Activated CD4-positive, alpha-beta T cell treated with anti-CD3 and anti-CD28 coated beads, Interleukin-2, amount 50 U/mL, for 4 hours (primary cell): ENCODE data around the gene HOXD4.

ENCODE experiments used
- DNase-seq, 2 experiments: peaks; one replicate each; pipeline ENCODE4 v3.0.0-alpha.2; 2020

HOXD4 gene

GRCh38 chr2:176142281-176142680 is 9.1 kb upstream of the HOXD4 start:
- DNase-seq: no peak

GRCh38 chr2:176145085-176145969 is 6.0 kb upstream of the HOXD4 start:
- DNase-seq: no peak

- DNase-seq: no peak
Measured at GRCh38 chr2:176146101-176146500, 5.2 kb upstream of the HOXD4 start.

GRCh38 chr2:176146645-176147044 is 4.7 kb upstream of the HOXD4 start:
- DNase-seq: no peak

GRCh38 chr2:176147210-176147799 is 4.0 kb upstream of the HOXD4 start:
- DNase-seq: no peak

- no peak for DNase-seq
Measured at GRCh38 chr2:176147800-176148496, 3.4 kb upstream of the HOXD4 start.

GRCh38 chr2:176148751-176149421 is 2.5 kb upstream of the HOXD4 start:
- no peak for DNase-seq

- DNase-seq: no peak
Measured at GRCh38 chr2:176149481-176149938, 1.8 kb upstream of the HOXD4 start.

- no peak for DNase-seq
Measured at GRCh38 chr2:176149939-176150583, 1.3 kb upstream of the HOXD4 start.

- DNase-seq: no peak
Measured at GRCh38 chr2:176150584-176151441, 537 bp upstream of the HOXD4 start.

- DNase-seq: no peak
Measured at GRCh38 chr2:176152350-176153181, 1.2 kb downstream of the HOXD4 start.

GRCh38 chr2:176154576-176155252 is 3.4 kb downstream of the HOXD4 start:
- DNase-seq: no peak

GRCh38 chr2:176155356-176156044 is 4.2 kb downstream of the HOXD4 start:
- no peak for DNase-seq

- no peak for DNase-seq
Measured at GRCh38 chr2:176156301-176156806, 5.0 kb downstream of the HOXD4 start.

- no peak for DNase-seq
Measured at GRCh38 chr2:176156807-176157498, 5.6 kb downstream of the HOXD4 start, which contains the start of gene HOXD3. Gene HOXD3 (plus strand): TSS chr2:176157307. CDS start chr2:176169115, 11,808 bp downstream.

GRCh38 chr2:176157499-176158185 is 6.3 kb downstream of the HOXD4 start:
- DNase-seq: no peak

- no peak for DNase-seq
Measured at GRCh38 chr2:176158186-176158591, 6.8 kb downstream of the HOXD4 start.
